ENCODE results near the gene S1PR3.
"Not testable (repeated sequence)": the region's sequence is repeated elsewhere in the genome, so short reads cannot be mapped to it uniquely, and the experiment has no call there.

Gene S1PR3

DNA sequence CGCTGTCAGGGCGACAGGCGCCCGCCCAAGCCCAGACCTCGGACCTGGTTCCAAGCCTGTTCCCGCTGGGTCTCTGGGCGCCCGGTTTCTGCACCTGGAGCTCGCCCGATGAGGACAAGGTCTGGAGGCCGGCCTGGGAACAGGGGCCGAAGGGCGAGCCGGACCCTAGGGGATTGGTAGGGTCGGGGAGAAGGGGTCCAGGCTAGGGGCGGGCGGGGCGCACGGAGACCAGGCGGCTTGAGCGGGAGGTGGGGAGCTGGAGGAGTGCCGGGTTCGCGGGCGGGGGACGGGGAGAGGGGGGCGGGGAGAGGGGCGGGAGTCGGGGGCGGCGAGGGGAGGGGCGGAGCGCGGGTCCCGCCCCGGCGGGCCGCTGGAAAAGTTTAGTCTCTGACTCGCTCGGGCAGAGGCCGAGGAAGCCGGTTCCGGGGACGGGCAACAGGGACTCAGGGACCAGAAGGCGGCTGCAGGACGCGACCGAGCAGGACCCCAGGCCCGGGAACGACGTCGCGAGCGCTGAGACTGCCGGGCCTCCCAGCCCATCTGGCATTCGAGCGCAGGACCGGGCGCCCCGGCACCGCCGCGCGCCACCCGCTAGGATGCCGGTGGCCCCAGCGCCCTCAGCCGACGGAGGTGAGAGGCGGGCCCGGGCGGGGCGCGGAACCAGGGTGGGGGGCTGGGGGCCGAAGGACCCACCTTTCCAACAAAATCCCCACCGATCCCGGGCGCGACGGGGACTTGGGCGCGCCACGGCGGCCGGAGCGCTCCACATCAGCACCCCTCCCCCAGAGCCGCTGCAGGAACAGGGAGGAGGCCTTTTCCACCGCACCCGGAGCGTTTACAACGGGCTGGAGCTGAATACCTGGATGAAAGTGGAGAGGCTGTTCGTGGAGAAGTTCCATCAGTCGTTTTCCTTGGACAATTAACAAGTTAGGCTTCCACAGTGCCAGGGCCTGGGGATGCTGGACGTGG, at the start of gene S1PR3:
S1PR3 (plus strand) TSS at position 403 of the 969 bp plus-strand sequence. CDS start 9,733 bp downstream, outside the sequence.
- peak; percentile 46 for DNase-seq (ENCODE audit: low read depth)

DNA sequence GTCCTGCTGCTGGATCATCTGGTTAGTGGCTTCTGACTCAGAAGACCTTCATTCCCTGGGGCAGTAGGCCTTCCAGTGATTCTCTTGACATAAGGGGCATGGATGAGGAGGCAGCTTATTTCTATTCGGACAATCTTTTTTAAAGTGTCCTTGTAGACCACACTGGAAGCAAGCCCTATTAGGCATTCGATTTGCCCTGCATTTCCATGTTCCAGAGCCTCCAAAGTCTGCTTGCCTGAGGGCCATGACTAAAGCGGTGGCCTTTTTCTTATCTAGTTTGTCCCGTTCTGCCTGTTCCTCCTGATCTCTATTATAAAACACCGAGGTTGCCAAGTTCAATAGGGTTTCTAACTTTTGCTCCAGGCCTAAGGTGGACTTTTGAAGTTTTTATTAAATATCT, 49.7 kb upstream of the S1PR3 start:
- not testable (repeated sequence) for DNase-seq (ENCODE audit: low read depth)

GRCh38 chr9:88942411-88942810, 48.9 kb upstream of the S1PR3 start:
- no peak for DNase-seq (ENCODE audit: low read depth)

- no peak for DNase-seq (ENCODE audit: low read depth)
Observed at GRCh38 chr9:88945636-88946333, 45.5 kb upstream of the S1PR3 start.

DNA sequence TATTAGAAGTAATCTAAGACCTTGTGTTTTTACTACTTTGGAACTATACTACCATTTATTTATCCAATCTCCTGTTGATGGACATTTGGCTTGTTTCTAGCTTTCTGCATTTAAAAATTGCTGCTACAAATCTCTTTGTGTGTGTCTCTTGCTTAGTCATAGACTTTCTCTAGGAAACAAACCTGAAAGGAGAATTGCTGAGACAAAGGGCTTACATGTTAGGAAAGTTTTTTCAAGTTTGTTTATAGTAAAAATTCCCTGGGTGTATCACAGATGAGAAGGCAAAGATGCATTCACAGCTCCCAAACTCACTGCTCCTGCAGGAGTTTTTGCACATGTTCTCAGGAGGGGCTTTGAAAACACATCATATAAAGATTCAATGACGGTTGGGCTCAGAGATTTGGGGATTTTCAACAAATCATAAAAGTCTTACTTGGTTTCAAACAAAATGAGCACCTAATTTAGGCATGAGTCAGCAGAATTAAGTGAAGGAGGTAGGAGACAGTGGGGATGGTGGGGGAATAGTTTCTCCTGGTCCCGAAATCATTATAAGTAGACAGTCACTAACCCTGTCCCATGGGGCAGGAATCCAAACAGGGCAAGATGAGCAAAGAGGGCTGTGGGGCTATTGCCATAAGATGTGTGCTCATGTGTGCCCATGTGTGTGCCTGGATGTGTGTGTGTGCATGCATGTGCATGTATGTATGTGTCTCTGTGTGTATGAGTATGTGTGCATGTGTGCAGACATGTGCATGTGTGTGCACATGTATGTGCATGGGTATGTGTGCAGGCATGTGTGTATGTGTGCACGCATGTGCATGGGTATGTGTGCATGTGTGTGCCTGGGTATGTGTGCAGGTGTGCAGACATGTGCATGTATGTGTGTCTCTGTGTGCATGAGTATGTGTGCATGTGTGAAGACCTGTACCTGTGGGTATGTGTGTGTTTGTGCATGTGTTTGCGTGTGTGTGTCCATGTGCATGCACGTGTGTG, 43.4 kb upstream of the S1PR3 start:
- peak; percentile 48 for DNase-seq (ENCODE audit: low read depth)

DNA sequence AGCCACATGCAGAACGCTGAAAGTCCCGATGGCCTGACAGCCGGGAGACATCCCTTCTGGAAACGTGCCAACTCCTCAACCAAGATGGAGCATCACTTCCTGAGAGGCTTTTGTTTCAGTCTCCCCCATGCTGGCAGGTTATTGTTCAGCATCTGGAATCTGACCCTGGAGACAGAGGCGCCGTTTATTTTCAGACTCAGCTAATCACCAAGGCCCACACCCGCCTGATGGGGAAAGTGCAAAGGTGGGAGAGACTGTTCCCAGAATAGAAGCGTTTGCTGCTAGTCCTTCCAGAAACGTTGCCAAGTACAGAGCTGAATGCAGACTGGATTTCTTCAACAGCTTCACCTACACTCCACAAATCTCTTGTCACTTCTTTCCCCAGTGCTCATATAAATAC, 41.8 kb upstream of the S1PR3 start:
- DNase-seq (ENCODE audit: low read depth), result no peak

- DNase-seq (ENCODE audit: low read depth), result no peak
Observed at GRCh38 chr9:88949961-88950340, 41.3 kb upstream of the S1PR3 start.

DNA sequence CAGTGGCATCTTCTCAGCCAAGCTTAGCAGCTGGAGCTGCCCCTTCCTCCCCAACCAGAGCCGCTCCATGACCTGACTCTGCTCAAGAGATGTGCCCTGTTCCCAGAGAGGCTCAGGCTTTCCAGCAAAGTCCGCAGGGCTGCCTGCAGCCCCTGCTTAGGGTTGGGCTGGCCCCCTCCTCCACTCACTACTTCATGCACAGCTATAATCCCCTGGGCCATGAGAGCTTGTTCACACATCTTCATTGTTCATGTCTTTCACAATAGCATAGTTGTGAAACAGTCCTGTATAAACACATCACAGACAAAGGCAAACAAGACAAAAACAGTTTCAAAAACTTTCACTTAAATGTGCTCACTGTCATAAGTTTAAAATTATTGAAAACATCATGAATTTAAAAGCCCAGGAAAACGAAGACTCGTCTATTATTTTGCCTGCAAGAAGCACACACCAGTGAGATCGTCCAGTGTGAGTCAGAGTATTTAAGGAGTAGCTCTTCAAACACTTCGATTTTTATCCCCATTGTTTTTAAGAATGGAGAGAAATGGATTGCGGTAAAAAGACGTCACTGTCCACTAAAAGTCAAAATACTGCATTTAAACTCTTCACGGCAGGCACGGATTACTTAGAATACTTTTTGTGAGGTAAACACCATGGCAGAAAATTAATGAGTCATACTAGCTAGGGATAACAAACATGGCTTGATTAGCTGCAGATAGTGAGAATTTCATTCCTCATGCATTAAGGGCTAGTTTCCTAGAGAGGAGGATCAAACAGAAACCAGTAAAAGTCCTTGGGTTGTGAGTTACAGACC, 40.7 kb upstream of the S1PR3 start:
- peak; percentile 81 for DNase-seq (ENCODE audit: low read depth)

DNA sequence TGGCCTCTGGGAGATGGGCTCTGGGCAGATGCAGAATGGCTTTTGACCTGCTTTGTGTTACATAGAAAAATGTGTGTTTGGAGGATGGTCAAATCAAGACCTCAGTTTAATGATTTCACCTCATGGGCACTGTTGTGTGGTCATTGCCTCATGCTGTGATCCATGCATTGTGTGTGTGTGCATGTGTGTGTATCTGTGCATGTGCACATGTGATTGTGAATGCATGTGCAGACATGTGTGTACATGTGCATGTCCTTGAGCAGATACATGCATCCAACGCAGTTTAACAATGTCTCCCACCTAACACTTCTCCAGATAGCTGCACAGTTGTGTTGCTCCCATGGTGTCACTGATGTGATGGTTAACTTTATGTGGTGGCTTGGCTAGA, 40.1 kb upstream of the S1PR3 start:
- no peak for DNase-seq (ENCODE audit: low read depth)

DNA sequence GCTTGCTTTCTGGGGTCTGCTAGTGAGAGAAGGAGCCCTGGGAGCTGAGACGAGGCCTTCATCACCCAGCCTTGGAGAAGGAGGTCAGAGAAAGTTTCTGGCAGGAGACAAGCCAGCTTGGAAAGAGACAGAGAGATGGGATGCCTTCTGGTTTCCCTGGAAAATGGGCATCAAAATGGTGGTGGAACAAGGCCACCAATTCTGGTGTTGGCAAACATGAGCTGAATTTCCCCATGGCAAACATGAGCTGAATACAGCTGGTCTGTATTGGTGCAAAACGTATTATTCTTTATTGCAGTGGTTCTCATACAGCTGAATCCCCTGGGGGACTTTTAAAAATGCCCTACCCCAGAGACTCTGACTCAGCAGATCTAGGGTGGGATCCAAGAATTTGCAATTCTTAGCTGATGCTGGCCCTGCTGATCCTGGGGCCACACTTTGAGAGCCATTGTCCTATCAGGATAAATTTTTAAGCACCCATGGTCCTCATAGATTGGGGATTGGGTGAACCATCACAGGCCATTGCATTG, 39.1 kb upstream of the S1PR3 start:
- DNase-seq (ENCODE audit: low read depth), result no peak

DNA sequence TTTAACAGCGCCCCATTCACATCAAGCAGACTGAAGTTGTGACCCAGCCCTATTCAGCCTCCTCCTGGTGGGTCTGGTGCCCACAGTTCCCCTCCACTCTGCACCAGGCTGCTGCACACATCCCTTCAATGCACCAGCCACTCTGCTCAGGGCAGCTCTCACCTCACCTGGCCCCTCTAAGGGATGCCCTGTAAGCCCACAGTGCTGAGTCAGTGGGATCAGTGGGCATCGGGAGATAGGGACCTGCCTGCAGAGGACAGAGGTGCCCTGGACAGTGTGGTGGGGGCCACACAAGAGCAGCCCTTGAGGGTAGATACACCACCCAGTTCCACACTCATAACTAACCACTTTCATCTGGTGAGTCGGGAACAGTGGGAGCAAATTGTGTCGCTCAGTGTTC, 38.3 kb upstream of the S1PR3 start:
- DNase-seq (ENCODE audit: low read depth), result no peak

DNA sequence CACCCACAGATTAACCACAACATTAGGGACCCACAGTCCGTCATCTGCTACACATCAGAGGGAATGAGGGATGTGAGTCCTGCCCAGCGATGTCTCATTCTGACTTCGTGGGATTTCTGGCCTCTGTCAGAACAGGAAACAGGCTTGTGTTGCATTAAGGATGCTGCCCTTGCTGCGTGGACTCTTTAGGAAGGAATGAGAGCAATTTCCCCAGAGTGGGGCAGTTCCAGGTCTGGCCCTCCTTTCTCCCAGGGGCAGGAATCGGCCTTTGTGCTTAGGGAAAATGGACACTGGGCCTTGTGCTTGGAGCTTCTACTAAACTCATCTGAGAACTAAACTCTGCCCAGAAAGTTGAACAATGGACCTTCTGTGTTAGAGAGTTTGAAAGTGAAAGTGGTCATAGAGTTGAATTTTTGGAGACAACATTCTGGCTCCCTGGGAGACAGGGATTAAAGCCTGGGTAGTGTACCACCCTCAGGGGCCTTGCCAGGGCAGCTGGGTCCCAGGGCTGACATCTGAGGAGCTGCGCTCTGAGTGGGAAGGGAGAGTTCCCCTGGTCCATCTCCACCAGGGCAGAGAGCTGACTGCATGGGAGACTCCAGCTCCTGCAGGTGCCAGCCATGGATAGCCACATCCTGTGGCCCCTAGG, 37.8 kb upstream of the S1PR3 start:
- peak; percentile 62 for DNase-seq (ENCODE audit: low read depth)

DNA sequence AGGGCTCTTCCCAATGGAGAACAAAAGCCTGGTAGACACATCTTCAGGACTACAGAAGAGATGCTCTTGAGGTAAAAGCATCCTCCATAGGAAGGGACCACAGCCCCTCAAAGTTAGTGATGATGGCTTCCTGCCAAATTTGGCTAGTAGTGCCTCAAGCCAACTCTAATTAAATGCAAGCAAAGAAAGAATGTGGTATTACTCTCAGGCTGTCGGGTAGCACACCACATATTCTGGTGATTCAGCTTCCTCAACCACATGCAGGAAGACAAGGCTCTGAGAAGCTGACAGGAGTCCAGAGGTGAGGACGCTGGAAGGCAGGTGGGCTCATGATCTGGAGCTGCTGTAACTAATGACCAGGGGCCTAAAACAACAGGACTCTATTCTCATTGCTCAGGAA, 37.2 kb upstream of the S1PR3 start:
- no peak for DNase-seq (ENCODE audit: low read depth)

DNA sequence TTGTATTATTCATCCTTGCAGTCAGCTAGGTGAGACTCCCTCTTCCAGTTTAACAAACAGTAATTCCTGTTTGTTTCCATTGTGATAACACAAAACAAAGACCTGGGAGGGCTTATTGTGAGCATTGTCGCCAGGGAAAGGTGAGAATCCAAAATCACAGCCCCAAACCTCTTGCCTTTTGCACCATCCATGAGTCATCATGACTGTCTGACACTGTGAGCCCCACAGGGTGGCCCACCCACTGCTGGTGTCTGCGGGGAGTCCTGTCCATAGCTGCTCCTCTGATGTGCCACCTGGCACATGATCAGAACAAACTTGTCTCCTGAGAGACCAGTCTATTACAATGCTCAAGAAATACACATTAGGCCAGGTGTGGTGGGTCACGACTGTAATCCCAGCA, 33.7 kb upstream of the S1PR3 start:
- no peak for DNase-seq (ENCODE audit: low read depth)

GRCh38 chr9:88959727-88960469, 31.4 kb upstream of the S1PR3 start:
- no peak for DNase-seq (ENCODE audit: low read depth)

DNA sequence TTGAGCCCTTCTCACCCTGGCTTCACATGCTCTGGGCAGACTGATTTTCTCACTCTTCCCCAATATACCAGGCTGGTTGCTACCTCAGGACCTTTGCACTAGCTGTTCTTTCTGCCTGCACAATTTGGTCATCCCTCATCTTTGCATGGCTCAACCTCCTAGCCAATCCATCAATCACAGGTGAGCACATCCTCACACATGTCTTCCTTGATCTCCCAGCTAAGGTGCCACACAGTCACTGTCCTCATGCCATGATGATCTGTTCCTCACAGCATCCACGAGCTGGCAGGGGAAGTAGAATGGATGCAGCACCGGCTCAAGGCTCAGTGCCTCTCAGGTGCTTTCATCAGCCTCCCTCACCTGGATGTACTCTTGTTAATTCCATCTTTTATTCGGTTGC, 30.6 kb upstream of the S1PR3 start:
- no peak for DNase-seq (ENCODE audit: low read depth)

- no peak for DNase-seq (ENCODE audit: low read depth)
Observed at GRCh38 chr9:88965473-88965872, 25.8 kb upstream of the S1PR3 start.

DNA sequence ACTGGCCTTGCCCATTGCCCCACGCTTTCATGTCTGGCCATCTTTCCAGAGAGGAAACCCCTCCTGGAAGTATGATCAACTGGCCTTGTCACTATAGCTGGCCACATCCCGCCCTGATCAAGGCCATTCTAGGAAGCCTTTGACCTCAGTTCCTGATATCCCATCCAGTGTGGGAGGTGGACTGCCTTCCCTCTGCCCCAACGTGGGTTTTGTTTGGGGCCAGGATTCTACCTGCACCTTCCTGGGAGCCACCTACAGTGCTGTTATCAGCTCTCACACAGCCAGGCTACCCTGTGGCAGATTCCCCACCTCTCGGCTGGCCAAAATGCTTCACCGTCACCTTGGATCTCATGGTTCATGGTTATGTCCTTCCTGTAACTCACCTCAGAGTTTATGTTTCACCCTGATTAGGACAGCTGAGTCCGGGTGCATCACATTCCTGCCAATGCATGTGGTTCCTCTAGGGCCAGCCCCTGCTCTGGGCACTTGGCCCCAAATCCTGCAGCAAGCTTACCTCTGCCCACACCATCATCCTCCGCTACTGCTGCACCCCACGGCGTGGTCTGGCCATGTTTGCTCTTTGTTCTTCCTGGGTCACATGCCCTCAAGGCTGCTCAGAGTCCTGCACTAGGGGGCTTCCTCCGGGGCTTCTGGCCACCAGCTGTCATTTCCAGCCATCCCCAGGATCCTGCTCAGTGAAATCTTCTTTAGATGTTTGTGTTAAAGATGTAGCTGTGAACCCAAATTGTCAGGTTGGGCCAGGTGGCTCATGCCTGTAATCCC, 24.2 kb upstream of the S1PR3 start:
- no peak for DNase-seq (ENCODE audit: low read depth)

DNA sequence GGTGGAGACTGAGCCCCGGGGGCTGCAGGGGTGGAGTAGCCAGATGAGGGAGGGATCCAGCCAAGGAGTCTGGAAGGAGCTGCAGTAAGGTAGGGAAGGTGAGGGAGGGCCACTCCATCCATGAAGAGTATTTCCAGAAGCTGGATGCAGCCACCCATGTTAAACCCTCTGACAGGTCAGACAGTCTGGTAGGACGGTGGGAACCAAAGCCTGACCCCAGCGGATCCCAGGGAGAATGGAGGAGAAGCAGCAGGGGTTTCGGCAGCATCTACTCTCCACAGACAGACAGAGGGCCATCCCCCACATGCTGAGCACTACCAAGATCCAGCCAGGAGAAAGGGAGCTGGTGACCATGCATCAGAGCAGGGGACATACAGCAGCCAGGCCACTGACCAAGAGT, 22.5 kb upstream of the S1PR3 start:
- DNase-seq (ENCODE audit: low read depth), result no peak
